ENCODE results near the gene OR56A4. TPM values are rescaled to one million over a fixed set of nuclear protein-coding genes. Genes with fewer than 3 reads are reported as not detected.

The OR56A4 gene, protein sequence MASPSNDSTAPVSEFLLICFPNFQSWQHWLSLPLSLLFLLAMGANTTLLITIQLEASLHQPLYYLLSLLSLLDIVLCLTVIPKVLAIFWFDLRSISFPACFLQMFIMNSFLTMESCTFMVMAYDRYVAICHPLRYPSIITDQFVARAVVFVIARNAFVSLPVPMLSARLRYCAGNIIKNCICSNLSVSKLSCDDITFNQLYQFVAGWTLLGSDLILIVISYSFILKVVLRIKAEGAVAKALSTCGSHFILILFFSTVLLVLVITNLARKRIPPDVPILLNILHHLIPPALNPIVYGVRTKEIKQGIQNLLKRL
- total RNA-seq, result not detected in 2 replicates

DNA sequence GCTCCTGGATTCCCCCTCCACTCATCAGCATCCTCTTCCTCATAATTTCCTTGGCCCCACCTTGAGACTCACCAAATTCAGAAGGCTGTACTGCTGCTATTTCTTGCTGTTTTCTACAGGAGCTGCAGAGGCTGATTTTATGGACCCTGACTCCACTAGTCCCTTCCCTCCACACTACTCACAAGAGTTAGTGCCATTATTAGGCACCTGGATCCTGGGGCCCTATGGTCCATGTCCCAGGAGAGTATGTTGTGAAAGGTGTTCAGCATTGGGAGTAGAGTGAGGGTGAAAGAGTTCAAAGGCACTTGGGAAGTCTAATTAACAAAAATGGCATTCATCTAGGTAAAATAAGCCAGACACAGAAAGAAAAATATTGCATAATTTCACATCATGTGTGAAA lies at the start of gene OR56A4:
Gene OR56A4, minus strand, starts transcription at position 101 of the 400 bp plus-strand sequence. CDS start 3,954 bp downstream, outside the sequence.

DNA sequence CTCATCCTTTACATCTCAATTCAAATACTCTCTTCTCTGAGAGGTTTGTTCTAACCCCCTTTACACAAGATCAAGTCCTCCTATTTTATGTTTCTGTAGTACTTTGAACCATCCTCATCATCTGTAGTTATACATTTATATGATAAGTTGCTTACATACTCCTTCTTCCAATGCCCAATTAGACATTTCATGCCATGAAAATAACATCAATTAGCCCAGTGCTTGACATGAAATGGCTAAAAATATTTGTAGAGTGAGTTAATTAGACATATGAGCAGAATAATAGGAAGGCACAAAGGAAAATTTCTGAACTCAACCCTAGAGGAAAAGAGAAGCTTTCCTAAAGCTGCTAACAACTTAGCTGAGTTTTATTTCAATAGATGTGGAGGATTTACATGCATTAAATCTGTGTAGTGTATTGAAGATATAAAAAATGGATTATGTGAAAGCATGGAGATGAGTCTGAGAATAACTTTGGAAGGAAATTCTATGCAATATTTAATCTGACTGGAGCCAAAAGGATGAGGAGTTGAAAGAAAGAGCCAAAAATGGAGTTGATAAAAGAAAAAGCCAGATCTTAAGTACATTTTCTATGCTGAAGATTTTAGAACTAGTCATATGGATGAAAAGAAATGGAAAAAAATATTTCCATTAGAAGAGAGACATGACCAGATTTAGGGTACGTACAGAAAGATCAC lies 24.1 kb upstream of the OR56A4 start, which contains the start of gene OR56A1:
Gene OR56A1, minus strand, starts transcription at position 51 of the 698 bp plus-strand sequence. CDS start 3,066 bp downstream, outside the sequence.

DNA sequence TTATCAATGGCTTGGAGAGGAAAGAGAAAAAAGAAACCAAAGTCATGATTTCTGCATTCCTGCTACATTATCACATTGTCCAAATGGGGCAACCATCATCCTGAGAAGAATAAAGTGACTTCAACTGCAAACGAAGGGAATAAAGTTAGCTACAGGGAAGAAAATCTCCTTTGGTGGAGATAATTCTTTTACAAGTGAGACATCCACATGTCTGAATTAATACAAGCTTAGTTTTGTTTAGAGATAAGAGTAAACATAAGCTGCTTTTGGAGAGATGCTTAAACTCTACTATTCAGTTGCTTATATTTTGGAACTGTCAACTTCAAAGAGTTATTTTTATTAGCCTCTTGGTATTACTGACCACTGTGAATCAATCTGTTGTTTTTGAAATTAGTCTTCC lies 19.9 kb downstream of the OR56A4 start, which contains the start of gene OR52L1:
Gene OR52L1, minus strand, starts transcription at position 101 of the 400 bp plus-strand sequence. Its CDS starts 55 bp downstream, at position 46.

DNA sequence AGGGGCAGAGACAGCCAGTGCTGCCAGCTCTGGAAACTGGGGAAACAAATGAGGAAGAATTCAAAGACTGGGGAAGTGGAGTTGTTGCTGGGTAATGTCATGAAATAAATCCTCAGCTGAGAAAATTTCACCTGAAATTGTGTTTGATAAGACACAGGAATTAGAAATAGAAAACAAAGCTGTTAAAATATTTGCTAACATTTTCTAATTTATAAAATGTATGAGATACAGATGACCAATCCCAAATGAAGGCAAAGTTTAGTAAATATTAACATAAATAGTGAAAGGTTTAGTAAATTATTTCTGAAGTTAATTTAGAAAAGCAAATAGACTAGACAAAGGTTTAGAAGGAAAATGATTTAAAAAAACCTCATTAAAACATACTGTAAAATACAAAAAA lies 38.4 kb downstream of the OR56A4 start, which contains the start of gene OR56A5:
Gene OR56A5, minus strand, starts transcription at position 101 of the 400 bp plus-strand sequence. Its CDS starts 0 bp downstream, at position 101.

Other genes starting within 250 kb of the OR56A4 start
- not detected in 2 replicates for gene OR52N5, start 223.6 kb downstream of the OR56A4 start, total RNA-seq
- gene OR52N1, start 215.7 kb downstream of the OR56A4 start, total RNA-seq, result not detected in 2 replicates
- not detected in 2 replicates for gene OR52N2, start 198.0 kb downstream of the OR56A4 start, total RNA-seq
- gene OR52E6, start 165.0 kb downstream of the OR56A4 start, total RNA-seq, result not detected in 2 replicates
- gene OR52E8, start 149.3 kb downstream of the OR56A4 start, total RNA-seq, result not detected in 2 replicates
- not detected in 2 replicates for gene OR52E4, start 126.3 kb downstream of the OR56A4 start, total RNA-seq
- not detected in 2 replicates for gene OR52E5, start 113.7 kb downstream of the OR56A4 start, total RNA-seq
- gene OR56A3, start 64.7 kb downstream of the OR56A4 start, total RNA-seq, result not detected in 2 replicates
- not detected in 2 replicates for gene OR56A5, start 38.5 kb downstream of the OR56A4 start, total RNA-seq
- gene OR52L1, start 20.0 kb downstream of the OR56A4 start, total RNA-seq, result not detected in 2 replicates
- gene OR56A1, start 23.8 kb upstream of the OR56A4 start, total RNA-seq, result not detected in 2 replicates
- gene OR56B4, start 100.7 kb upstream of the OR56A4 start, total RNA-seq, result not detected in 2 replicates
- gene OR52B2, start 163.4 kb upstream of the OR56A4 start, total RNA-seq, result not detected in 2 replicates
- gene OR52W1, start 192.3 kb upstream of the OR56A4 start, total RNA-seq, result not detected in 2 replicates
- not detected in 2 replicates for gene C11orf42, start 198.6 kb upstream of the OR56A4 start, total RNA-seq
- gene FHIP1B, start 227.7 kb upstream of the OR56A4 start, total RNA-seq, result 8.9 and 10.2 TPM in 2 replicates
- 0.64 TPM in 1 of 2 replicates, not detected in the other for gene CNGA4, start 232.1 kb upstream of the OR56A4 start, total RNA-seq